ENCODE measurements around the gene STAMBP.

- TF ChIP-seq MXI1 (conservative IDR thresholded peaks at IDR 0.05; ENCODE audit: poor library complexity, severe bottlenecking), result no peak
- TF ChIP-seq CTCF (IDR thresholded peaks at IDR 0.05; ENCODE audit: poor library complexity, severe bottlenecking), result no peak
- no peak for TF ChIP-seq POLR2AphosphoS5 (IDR thresholded peaks at IDR 0.05)
- TF ChIP-seq EZH2 (IDR thresholded peaks at IDR 0.05; ENCODE audit: borderline replicate concordance, insufficient read depth, low read length, poor library complexity, severe bottlenecking), result no peak
- no peak for TF ChIP-seq TAF1 (IDR thresholded peaks at IDR 0.05; ENCODE audit: low read depth)
- no peak for TF ChIP-seq EP300 (conservative IDR thresholded peaks at IDR 0.05; ENCODE audit: poor library complexity, severe bottlenecking)
- TF ChIP-seq SMC3 (conservative IDR thresholded peaks at IDR 0.05; ENCODE audit: poor library complexity), result no peak
Observed at GRCh38 chr2:73856214-73856613, 27.5 kb downstream of the STAMBP start.
